Spleen (tissue), 7 donors: ENCODE data around the gene AMPH.
"Not testable (repeated sequence)": the region's sequence is repeated elsewhere in the genome, so short reads cannot be mapped to it uniquely, and the experiment has no call there.

ENCODE experiments used
- POLR2A ChIP-seq, 3 donors: fragments of 450-650 bp; IDR thresholded peaks; one replicate each; pipeline ENCODE4 v1.5.1; 2017; ENCODE audit warnings: antibody characterized with exemption in 3 of 3, mild to moderate bottlenecking in 1 of 3
- POLR2AphosphoS5 ChIP-seq, 3 donors: sonication (generic); formaldehyde crosslinking; IDR thresholded peaks; one replicate each; pipeline ENCODE4 v1.5.1; 2017; ENCODE audit warnings: antibody characterized with exemption in 3 of 3
- TF ChIP-seq, protein P1 (sequence below), 11 experiments: fragments of 200-600 bp in 7 of 11; fragments of 450-650 bp in 4 of 11; sonication (generic) in 4 of 11; IDR thresholded peaks in 8 of 11; conservative IDR thresholded peaks in 3 of 11; 1 replicate in 7 of 11; 2 replicates in 4 of 11; pipeline versions ENCODE4 v1.4.0 to v1.8.0; 2016 to 2021; ENCODE audit warnings: antibody characterized with exemption in 11 of 11, inconsistent platforms in 4 of 11, mild to moderate bottlenecking in 1 of 11
- donor health status: DM: no; HTN: no; CAD: no; lungs with moderate emphysema.
- donor health status: DM: no; HTN: no; CAD: no.
- donor health status: DM: no; HTN: no; CAD: no.

DNA sequence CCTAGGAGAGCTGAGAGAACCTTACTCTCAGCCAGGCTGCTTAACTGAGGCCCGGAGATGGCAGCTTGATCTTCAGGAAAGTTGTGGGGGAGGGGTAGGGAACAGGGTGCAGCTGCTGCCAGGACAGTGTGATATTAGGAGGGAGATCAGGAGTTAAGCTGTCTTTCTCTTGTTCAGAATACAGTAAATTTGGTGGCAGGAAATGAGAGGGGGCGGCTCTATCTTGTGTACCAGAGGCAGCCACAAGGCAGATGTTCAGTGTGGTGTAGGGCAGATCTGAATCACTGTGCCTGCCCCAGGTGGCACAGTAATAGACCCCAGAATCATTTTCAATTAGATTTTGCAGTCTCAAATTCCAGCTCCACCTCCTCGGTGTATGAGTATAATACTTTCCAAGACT is 286.4 kb downstream of the AMPH start:
- TF ChIP-seq, protein P1, sequence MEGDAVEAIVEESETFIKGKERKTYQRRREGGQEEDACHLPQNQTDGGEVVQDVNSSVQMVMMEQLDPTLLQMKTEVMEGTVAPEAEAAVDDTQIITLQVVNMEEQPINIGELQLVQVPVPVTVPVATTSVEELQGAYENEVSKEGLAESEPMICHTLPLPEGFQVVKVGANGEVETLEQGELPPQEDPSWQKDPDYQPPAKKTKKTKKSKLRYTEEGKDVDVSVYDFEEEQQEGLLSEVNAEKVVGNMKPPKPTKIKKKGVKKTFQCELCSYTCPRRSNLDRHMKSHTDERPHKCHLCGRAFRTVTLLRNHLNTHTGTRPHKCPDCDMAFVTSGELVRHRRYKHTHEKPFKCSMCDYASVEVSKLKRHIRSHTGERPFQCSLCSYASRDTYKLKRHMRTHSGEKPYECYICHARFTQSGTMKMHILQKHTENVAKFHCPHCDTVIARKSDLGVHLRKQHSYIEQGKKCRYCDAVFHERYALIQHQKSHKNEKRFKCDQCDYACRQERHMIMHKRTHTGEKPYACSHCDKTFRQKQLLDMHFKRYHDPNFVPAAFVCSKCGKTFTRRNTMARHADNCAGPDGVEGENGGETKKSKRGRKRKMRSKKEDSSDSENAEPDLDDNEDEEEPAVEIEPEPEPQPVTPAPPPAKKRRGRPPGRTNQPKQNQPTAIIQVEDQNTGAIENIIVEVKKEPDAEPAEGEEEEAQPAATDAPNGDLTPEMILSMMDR (IDR thresholded peaks at IDR 0.05 in 8 of 11, conservative IDR thresholded peaks at IDR 0.05 in 3 of 11) = not testable (repeated sequence)
- TF ChIP-seq POLR2A, POLR2AphosphoS5 (IDR thresholded peaks at IDR 0.05): not testable (repeated sequence)
